Esophagus muscularis mucosa (tissue), 4 donors: ENCODE measurements around the gene ABTB2.

Source experiments
- CTCF ChIP-seq, 3 experiments: fragments of 200-600 bp in 2 of 3; fragments of 450-650 bp in 1 of 3; sonication (generic) in 2 of 3; IDR thresholded peaks; one replicate each; pipeline ENCODE4 v1.5.1; 2017 to 2019; ENCODE audit warnings: antibody characterized with exemption in 3 of 3, mild to moderate bottlenecking in 2 of 3, moderate library complexity in 1 of 3
- EP300 ChIP-seq: sonication (generic); formaldehyde crosslinking; IDR thresholded peaks from one replicate; pipeline ENCODE4 v1.6.1; 2017; ENCODE audit warnings: antibody characterized with exemption
- POLR2A ChIP-seq: fragments of 450-650 bp; IDR thresholded peaks from one replicate; pipeline ENCODE4 v1.6.1; 2017; ENCODE audit warnings: antibody characterized with exemption, moderate library complexity, mild to moderate bottlenecking, low read depth
- POLR2AphosphoS5 ChIP-seq, 2 donors: sonication (generic); formaldehyde crosslinking; IDR thresholded peaks; one replicate each; pipeline ENCODE4 v1.6.1; 2017; ENCODE audit warnings: antibody characterized with exemption in 2 of 2

- no peak for TF ChIP-seq CTCF (IDR thresholded peaks at IDR 0.05)
- no peak for TF ChIP-seq POLR2A
- no peak for TF ChIP-seq POLR2AphosphoS5 (IDR thresholded peaks at IDR 0.05)
- TF ChIP-seq EP300: no peak
Observed at GRCh38 chr11:34314936-34315335, 42.9 kb downstream of the ABTB2 start.
